T-helper 22 cell (primary cell): ENCODE results near the gene ERBB4.
"Not testable (repeated sequence)": the region's sequence is repeated elsewhere in the genome, so short reads cannot be mapped to it uniquely, and the experiment has no call there.

Source experiments
- DNase-seq: peaks from one replicate; pipeline ENCODE4 v3.0.0-alpha.2; 2020; ENCODE audit warnings: low read depth

The ERBB4 gene

DNA sequence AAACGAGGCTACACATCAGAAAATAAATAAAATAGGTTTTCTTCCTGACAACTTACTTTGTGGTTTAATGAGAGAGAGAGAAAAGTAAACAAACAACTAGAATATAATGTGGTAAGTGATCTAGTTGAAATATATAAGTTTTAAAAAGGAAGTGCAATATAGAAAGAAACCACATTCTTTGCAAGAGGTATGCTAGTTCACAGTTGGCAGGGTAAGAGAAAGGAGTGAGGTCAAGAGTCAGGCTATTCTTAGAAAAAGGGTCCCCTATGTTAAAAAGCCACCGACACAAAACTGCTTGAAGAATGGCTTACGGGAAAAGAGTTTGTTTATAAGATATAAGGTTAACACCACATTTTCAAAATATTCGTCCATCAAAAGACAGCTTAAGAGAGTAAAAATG is 462.1 kb downstream of the ERBB4 start:
- no peak for DNase-seq

DNA sequence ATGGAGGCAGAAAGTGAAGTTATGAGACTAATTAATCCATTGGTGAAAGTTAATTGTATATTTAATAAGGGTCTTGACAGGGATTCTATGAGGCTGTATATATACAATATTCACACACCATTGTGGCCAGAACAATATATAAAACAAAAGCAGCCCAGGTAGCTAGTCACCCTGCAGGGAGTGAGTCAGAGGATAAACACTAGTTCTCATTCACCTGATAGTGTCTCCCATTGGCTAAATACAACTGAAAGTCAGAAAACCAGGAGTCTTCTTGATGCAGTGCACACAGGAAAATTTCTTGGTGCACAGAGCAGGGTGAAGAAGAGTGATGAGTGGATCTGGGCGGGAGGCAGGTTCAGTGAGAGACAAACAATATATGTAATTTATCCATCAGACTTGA is 465.2 kb downstream of the ERBB4 start:
- DNase-seq, result no peak

DNA sequence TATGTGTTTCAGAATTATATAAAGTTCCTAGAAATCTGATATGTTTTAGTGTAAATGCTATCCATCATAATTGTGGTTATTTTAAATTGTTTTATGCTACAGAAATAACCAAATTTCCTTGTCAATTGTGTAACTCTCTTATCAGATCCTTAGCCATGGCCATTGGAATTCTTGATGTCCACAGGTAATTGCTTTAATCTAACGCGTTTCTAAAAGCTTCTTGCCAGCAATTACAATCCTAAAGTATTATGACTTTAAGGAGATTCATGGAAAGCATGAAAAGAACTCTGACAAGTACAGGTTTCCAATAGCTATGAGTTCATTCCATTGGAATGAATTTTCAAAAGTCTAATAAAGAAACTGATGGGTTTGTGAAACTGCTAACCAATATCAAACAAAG is 472.1 kb downstream of the ERBB4 start:
- no peak for DNase-seq

DNA sequence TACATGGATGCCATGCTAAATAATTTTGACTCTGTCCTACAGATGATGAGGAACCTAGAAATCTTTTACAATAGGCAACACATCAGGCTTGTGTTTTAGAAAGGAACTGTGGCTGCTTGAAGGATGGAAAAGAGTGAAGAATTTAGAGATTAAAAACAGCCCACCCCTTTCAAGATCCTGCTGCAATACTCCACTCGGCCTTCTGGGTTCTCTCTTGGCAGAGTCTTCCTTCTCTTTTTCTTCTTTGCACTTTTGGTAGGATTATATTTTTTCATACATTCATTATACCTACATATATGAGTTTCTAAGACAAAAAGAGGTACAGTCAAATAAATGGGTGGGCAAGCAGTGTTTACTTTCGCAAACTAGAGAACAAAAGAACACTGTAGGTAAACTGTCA is 474.3 kb downstream of the ERBB4 start:
- DNase-seq, result no peak

DNA sequence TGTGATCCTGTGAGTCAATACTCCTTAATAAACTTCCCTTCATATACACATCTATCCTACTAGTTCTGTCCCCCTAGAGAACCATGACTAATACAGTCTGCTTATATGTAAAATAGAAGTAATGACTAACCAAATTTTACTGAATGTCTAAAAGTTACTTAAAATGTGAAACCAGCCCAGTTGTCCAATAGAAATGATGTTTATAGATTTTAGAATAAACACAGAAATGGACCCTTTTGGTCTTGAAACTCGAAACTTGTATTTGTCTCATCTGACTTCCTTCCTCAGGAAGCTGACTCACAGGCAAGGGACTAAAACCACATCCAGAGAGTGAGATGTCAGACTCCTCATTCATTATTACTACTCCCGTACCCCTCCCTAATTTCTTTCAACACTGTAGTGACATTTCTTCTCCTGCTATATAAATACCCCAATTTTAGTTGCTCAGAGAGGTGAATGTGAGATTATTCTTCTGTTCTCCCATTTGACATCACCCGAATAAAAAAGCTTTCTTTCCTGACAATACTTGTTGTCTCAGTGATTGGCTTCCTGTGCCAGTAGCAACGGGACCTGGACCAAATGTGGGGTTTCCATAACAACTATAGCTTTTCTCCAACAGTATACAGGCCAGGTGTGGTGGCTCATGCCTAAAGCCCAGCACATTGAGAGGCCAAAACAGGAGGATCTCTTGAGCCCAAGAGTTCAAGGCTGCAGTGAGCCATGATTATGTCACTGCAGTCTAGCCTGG is 486.0 kb downstream of the ERBB4 start:
- DNase-seq, result no peak

DNA sequence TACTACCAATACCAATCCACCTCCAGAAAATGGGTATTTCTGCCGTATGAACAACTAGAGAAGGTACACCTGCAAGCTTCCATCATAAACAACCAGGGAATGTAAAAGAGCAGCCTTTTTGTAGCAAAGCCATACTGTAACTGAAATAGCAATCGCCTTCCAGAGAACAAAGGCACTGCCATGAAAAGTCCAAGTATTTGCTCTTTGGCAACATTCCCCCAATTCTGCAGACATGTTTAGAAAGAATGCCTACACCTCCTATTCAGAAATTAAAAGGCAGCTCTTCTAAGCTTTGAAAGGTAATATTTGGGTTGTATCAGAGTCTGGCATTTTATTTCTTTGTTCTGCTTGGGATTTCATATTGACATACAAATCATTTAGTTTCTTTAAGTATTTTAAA is 487.7 kb downstream of the ERBB4 start:
- DNase-seq, result no peak

DNA sequence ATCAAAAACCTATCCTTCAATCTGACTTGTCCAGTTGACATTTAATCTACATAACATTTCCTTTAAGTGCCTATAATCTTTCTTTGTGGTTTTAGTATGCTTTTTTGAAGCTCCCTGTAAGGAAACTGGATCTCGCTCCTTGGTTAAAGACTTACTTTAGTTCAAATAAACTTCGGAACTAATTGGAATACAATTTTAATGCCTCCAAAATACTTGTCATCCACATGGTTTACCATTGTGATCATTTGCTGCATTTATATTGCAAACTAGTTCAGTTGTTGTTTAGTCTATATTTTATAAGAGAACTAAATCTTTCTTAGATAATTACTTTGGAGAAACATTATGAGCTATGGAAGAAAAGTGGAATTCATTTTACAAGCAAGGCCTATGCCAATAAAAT is 496.0 kb downstream of the ERBB4 start:
- DNase-seq, result no peak

DNA sequence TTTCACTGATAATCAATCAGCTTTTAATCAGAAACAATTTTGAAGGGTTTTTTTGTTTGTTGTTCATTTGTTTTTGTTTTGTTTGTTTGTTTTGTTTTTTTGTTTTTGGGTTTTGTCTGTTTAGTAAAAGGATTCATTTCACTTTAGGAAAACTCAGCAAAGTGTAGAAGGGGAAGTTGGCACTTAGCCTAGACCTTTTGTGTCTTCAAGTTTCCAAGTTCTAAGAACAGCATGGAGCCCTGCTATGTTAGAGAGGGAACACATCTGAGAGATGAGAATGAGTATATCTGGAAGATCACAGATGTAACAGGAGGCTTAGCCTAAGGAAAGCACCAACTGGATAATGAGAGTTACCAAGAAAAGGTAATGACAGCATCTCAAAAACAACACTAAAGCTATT is 501.5 kb downstream of the ERBB4 start:
- DNase-seq, result no peak

DNA sequence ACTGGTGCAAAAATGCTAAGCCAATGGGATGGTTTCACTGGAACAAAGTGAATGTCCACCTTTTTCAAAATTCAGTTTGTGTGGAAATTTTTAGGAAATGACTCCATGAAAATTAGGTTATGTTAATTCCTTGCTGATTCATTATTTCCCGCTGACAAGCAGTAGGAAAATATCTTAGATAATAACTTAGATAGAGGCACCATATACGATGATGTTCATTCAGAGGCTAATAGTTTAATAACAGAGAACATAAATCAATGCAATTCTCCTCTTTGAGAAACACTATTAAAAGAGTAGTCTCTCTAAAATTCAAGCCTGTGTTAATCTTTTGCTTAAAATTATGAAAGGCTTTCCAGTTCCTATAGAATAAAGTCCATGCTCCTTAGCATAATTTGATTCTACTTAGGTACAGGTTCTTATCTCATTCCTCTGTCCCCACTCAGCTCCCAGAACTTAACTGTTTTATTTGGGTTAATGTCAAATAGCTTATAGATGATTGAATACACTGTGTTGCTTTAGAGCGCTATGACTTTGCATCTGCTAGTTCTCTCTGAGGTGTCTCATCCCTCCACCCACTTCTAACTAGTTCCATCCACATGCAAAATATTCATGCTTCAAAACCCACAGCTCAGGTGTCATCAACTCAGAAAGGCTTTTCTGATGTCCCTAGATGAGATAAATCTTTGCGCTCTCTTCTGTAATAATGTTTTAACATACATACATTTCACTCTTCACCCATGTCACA is 503.6 kb downstream of the ERBB4 start:
- DNase-seq, result no peak

DNA sequence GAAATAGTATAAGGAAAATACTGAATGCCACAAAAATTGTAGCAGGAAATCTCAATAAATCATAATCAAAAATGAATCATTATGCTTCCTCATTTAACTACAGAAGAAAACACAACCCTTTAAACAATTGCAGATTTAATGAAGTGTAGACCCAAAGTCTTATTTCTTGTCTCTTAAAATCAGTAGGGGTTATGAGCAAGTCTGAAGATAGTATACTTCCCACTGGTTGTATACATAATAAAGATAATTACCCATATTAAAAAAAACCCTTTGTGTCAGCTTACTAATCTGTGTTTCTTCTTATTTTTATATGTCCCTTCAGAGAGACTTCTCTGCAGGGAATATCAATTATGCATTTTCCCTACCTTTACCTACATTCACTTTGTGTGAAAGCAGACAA is 504.7 kb downstream of the ERBB4 start:
- no peak for DNase-seq

DNA sequence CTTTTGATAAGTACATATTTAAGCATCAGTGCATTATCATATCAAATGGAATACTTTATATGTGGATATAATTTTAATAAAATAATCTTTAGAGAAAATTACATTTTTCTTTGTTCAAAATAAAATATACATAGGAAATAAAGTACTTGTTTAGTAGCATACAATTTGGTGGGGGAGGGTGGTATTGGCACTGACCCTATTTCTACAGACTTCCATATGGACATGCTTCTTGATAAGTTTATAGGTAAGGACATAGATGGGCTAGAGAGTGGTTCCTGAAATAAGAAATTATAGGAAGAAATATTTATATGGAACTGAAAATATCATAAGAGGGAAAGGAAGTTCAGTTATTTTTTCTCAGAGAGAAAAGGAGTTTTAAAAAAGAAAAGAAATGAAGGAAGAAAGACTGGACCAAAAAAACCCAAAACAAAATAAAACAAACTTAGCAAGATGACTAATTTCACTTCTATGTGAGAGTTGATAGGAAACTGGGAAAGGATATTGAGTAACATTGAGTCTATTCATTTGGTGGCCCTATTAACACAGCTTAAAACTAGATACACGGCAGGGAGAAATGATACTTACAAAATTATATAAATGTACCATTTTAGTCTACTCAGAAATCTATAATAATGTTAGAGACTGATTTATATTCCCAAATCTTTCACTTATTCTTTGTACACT is 505.9 kb downstream of the ERBB4 start:
- no peak for DNase-seq

DNA sequence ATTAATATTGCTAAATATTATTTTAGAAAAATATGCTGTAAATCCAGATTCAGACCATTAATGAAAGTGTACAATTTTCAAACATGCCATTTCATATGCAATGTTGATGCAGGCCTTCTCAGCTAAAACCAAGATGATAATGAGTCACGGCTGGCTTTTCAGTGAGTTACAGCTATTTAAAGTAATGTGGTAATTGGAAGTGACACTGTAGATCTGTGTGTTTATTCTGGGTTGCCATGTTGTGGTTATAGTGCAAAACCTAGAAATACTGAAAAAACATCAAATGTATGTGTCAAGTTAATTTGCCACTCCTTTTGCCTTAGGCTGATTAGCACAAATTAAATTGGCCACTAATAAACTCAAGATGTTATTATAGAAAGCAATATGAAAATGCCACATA is 506.6 kb downstream of the ERBB4 start:
- no peak for DNase-seq

DNA sequence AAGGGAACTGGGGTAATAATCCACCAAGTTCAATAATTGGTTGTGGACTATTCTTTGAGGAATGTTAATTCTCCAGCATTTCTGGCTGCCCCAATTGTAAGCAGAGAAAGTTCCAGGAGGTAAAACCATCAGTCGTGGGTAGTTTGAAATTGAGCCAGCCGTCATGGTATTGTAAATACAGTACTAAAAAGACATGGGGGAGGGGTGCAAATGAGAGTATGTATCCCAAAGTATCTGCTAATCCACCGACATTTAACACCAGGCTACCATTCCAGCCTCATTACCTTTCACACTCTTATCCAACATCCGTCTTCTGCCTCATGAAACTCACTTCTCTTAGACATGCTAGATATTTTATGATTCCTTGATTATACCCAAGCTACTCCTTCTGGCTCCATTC is 507.9 kb downstream of the ERBB4 start:
- no peak for DNase-seq

DNA sequence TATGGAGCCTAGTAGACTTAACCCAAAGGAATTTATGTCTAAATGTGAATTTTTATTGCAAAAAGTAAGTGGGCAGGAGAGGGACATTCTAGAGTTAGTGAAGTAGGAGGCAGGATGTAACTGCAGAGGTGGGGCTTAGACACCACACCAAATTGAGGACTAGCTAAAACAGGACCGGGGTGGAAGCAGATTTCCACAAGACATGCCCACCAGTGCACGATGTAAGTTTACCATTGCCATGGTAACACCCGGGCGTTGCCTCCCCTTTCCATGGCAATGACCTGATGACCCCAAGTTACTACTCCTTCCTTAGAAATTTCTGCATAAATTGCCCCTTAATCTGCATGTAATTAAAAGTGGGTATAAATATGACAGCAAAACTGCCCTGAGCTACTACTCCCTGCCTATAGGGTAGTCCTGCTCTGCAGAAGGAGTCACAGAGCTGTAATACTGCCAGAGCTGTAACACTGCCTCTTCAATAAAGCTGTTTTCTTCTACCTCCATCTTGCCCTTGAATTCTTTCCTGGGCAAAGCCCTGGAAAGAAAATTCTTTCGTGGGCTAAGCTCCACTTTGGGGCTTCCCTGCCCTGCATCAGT is 509.7 kb downstream of the ERBB4 start:
- no peak for DNase-seq

DNA sequence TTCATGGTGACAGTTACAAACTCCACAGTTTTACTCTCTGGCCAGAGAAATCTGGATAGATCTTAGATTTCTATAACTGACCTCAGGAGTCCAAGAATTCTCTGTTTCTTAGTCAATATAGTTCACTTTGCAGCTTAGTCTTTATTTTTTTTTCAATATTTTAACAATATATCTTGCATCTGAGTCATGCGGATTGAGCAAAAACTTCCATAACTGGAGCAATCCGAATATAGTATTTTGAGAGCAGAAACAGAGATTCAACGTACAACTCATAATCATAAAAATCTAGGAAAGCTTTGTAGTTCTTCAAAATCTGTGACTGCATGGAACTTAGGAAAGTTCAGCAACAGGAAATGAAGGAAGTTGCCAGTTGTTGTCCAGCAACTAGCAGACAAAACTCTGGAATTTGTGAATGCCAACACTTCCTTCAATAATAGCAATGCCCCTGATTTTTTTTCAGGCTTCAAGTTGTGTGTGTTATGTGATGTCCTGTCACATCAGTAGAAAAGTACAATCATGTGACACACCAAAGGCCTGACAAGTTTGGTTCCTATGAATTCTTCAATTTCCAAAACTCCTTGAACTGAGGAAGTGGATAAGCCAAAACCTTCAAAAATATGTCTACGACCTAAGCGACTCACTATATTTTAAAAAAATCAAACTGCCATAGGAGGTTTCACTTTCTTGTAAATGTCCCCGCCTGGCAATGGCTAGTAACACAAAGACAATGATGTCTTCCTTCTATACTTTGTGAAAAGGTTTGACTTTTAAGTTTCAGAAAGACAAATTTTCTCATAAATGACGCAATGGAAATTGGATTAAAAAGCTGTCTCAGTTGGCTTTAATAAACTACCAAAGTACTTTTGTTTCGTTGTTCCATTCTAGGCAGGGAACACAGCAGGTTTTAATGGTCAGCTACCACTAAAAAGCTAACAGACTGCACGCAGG is 510.6 kb downstream of the ERBB4 start:
- no peak for DNase-seq

DNA sequence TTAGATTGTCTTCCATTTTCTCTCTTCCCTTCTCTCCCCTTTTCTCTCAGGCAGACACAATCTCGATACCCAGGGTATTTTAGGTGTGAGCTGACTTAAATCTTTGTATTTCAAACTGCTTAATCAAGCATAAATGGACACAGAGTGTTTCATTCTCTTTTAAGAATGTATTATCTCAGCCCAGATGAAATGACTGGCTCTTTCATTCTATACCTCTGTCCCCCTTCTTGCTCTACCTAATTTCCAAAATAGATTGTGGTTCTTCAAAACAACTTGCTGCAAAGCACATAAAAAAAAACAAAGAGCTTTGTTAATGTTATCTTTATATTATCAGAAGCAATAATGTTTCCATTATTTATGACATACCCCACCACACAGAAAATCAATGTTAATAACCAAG is 514.6 kb downstream of the ERBB4 start:
- no peak for DNase-seq

DNA sequence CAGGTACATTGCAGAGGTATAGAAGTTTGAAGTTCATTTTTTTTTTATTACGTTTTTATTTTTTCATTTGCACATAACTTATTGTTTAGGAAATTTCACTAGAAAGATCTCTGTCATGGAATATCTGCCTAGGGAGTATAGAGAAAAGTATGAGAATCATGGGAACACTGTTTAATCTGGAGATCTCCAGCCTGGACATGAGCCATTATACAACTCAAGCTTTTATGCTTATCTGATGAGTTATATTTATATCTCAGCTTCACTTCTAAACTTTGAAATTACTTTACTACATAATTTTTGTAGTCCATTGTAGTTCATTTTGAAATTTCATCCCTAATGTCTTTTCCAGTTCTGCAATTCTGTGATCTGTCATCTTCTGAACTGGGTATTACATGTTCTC is 515.6 kb downstream of the ERBB4 start:
- DNase-seq, result no peak

DNA sequence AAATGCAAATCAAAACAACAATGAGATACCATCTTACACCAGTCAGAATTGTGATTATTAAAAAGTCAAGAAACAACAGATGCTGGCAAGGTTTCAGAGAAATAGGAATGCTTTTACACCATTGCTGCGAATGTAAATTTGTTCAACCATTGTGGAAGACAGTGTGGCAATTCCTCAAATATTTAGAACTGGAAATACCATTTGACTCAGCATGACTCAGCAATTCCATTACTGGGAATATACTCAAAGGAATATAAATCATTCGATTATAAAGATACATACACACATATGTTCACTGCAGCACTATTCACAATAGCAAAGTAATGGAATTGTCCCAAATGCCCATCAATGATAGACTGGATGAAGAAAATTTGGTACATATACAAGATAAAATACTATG is 516.7 kb downstream of the ERBB4 start:
- DNase-seq, result no peak

DNA sequence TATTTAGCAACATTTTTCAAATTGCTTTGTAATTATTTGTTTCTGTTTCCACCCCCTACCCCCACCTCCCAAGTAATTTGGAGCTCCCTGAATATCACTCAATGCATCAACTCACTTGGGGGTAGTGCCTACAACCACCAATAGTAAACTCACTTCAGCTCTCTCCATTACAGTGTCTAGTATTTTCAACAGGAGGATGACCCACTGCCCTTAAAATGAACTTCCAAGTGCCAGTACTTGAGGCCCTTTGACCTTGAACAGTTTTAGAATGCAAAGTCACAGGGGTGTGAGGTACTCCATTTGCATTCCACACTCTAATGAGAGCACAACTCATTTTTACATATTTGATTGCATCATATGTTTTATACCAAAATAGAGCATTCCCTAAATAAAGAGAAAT is 523.0 kb downstream of the ERBB4 start:
- no peak for DNase-seq

DNA sequence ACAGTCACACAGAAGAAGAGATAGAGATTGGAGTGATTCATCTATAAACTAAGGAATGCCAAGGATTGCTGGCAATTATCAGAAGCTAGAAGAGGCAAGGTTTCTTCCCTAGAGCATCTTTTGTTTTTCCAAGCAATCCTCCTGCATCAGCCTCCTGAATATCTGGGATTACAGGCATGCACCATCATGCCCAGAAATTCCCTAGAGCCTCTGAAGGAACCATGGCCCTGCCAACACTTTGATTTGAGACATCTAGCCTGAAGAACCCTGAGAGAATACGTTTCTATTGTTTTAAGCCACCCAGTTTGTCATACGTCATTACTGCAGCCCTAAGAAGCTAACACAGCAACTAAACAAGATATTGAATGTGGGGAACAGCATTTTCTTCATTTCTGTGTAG is 525.0 kb downstream of the ERBB4 start:
- no peak for DNase-seq

DNA sequence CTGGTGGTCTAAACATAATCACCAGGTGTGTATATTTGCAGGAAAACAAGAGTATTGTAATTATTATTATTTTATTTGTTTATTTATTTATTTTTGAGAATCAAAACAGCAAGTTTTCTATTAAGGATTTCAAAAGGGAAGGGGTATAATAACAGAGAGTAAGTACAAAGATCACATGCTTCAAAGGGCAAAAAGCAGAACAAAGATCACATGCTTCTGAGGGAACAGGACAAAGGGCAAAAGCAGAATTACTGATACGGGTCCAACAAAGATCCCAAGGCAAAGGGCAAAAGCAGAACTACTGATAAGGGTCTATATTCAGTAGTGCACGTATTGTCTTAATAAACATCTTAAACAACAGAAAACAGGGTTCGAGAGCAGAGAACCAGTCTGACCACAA is 528.3 kb downstream of the ERBB4 start:
- not testable (repeated sequence) for DNase-seq

DNA sequence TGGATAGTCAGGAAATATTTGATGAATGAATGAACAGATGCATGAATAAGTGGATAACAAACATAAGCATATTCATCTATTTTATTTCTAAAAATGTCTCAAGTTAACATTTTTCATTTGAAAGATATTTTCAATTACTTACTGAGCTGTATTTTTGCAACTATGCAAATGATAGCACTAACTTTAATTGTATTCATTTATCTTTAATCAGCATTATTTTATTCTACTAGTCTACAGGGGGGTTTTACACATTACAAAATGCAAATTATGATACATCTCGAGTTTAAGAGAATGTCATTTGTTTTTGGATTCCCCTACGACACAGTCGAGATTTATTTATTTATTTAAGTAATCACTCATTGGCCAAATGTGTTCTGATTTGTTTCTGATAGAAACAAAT is 530.6 kb downstream of the ERBB4 start:
- no peak for DNase-seq
